Transverse colon (tissue), 4 donors: ENCODE results near the gene LSM3. TPM values are rescaled to one million over a fixed set of nuclear protein-coding genes. Genes with fewer than 3 reads are reported as not detected.

ENCODE experiments used
- DNase-seq: peaks from one replicate; pipeline ENCODE4 v3.0.0-alpha.2; 2019
- H3K27ac ChIP-seq, 4 donors: fragments of 200-600 bp; sonication (generic); 2 replicates each; pipeline ENCODE4 v1.5.1; 2016 to 2018; ENCODE audit warnings: inconsistent platforms in 4 of 4
- H3K27me3 ChIP-seq: fragments of 200-600 bp; sonication (generic); 2 replicates; pipeline ENCODE4 v1.5.1; 2017; ENCODE audit warnings: inconsistent platforms
- H3K36me3 ChIP-seq, 4 donors: fragments of 200-600 bp; sonication (generic); 2 replicates each; pipeline ENCODE4 v1.5.1; 2017 to 2019; ENCODE audit warnings: inconsistent platforms in 4 of 4
- H3K4me1 ChIP-seq, 4 donors: fragments of 200-600 bp; sonication (generic); 2 replicates each; pipeline ENCODE4 v1.5.1; 2017 to 2020; ENCODE audit warnings: inconsistent platforms in 4 of 4
- H3K4me3 ChIP-seq, 4 donors: fragments of 200-600 bp; sonication (generic); 1 replicate in 1 of 4; 2 replicates in 3 of 4; pipeline versions ENCODE4 v1.5.1 to v1.6.1; 2017 to 2019; ENCODE audit warnings: inconsistent platforms in 4 of 4
- H3K9me3 ChIP-seq, 2 donors: fragments of 200-600 bp; sonication (generic); 2 replicates each; pipeline ENCODE4 v1.5.1; 2017 to 2019; ENCODE audit warnings: inconsistent platforms in 2 of 2
- EP300 ChIP-seq: sonication (generic); formaldehyde crosslinking; IDR thresholded peaks from one replicate; pipeline ENCODE4 v1.6.1; 2017; ENCODE audit warnings: antibody characterized with exemption, low read depth
- POLR2A ChIP-seq: fragments of 450-650 bp; IDR thresholded peaks from one replicate; pipeline ENCODE4 v1.6.1; 2016; ENCODE audit warnings: antibody characterized with exemption, mild to moderate bottlenecking, moderate library complexity
- POLR2AphosphoS5 ChIP-seq, 3 donors: sonication (generic); formaldehyde crosslinking; IDR thresholded peaks; one replicate each; pipeline ENCODE4 v1.6.1; 2016; ENCODE audit warnings: antibody characterized with exemption in 3 of 3
- WGBS, 2 donors: methylation state at CpG; one replicate each; pipeline ENCODE4 v1.1.5; 2018; ENCODE audit warnings: low coverage in 1 of 2; 5-methylcytosine and 5-hydroxymethylcytosine counted together
- in situ Hi-C, 4 donors: fragments of 200-750 bp; cut with MboI; loops; one replicate each; pipeline versions ENCODE4 v1.15.0 to v1.15.1; 2017; ENCODE audit warnings: low sequenced_read_pairs in 3 of 4, low pct_ligation_motif_present in 1 of 4, low pct_unique_long_range_greater_than_20kb in 1 of 4
- intact Hi-C: fragments of 100-400 bp; cut with DNase I; formaldehyde crosslinking; loops from one replicate; pipeline ENCODE4 v1.15.1; 2023; ENCODE audit warnings: low total_unique reads
- total RNA-seq, 4 donors: library from RNA; depleted of rRNA; stranded (reverse); fragments of >200 nt; gene quantifications; one replicate each; pipeline ENCODE4 v1.1.0, GENCODE V29; 2016
- TF ChIP-seq, protein P1 (sequence below), 5 experiments: fragments of 200-600 bp in 3 of 5; fragments of 450-650 bp in 2 of 5; sonication (generic) in 3 of 5; IDR thresholded peaks; 1 replicate in 2 of 5; 2 replicates in 3 of 5; pipeline ENCODE4 v1.5.1; 2016 to 2017; ENCODE audit warnings: antibody characterized with exemption in 5 of 5, inconsistent platforms in 3 of 5, mild to moderate bottlenecking in 2 of 5, moderate library complexity in 1 of 5

The LSM3 gene
- total RNA-seq, 4 donors from 2014 or later, result 5.6 to 9.6 (median 8.0) TPM

- TF ChIP-seq, protein P1, sequence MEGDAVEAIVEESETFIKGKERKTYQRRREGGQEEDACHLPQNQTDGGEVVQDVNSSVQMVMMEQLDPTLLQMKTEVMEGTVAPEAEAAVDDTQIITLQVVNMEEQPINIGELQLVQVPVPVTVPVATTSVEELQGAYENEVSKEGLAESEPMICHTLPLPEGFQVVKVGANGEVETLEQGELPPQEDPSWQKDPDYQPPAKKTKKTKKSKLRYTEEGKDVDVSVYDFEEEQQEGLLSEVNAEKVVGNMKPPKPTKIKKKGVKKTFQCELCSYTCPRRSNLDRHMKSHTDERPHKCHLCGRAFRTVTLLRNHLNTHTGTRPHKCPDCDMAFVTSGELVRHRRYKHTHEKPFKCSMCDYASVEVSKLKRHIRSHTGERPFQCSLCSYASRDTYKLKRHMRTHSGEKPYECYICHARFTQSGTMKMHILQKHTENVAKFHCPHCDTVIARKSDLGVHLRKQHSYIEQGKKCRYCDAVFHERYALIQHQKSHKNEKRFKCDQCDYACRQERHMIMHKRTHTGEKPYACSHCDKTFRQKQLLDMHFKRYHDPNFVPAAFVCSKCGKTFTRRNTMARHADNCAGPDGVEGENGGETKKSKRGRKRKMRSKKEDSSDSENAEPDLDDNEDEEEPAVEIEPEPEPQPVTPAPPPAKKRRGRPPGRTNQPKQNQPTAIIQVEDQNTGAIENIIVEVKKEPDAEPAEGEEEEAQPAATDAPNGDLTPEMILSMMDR (IDR thresholded peaks at IDR 0.05), result no peak
- TF ChIP-seq POLR2A (no peak), EP300 (no peak), POLR2AphosphoS5 (IDR thresholded peaks at IDR 0.05) (no peak)
- intact Hi-C loops (no loop called here), in situ Hi-C loops (no loop called here)
- Histone ChIP-seq H3K9me3 (no peaks in the 10 kb centered on the region), H3K27ac (no peak overlapping the region), H3K4me1 (peaks cover 8 to 28% (median 20%) of the 10 kb centered on the region in 4 donors), H3K4me3 (no peak overlapping the region), H3K27me3 (no peaks in the 10 kb centered on the region), H3K36me3 (peaks cover 0 to 63% (median 23%) of the 10 kb centered on the region in 4 donors)
- DNase-seq, result no peak
- 85 to 92% methylated on average over 2 to 5 of the region's 5 CpGs for WGBS, 2 donors
These were observed 47.5 kb upstream of the LSM3 start for GRCh38 chr3:14131134-14131533.

DNA sequence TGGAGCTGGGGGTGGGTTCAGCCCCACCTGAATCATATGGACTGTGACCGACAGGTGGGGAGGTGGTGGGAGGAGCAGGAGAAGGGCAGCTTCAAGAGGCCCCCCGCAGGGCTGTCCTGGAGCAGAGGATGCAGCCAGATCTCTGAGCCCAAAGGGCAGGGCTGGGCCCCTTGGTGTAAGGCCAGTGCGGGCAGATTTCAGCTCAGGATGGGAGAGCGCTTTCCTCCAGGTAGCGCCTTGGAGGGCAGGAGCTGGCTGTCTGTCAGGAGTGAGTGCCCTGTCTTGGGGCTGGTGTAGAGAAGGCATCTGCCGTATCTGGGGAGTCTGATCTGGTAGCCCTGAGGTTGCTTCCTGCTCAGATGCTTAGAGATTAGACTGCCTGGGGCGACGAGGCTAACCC is 46.5 kb upstream of the LSM3 start:
- H3K4me1 ChIP-seq, result peaks cover 0 to 23% (median 10%) of the 10 kb centered on the region in 4 donors
- no peaks in the 10 kb centered on the region for H3K9me3 ChIP-seq
- intact Hi-C loops (no loop called here), in situ Hi-C loops (no loop called here)
- H3K4me3 ChIP-seq, result no peak overlapping the region
- TF ChIP-seq POLR2A, result no peak
- no peak for TF ChIP-seq EP300
- TF ChIP-seq, protein P1 (IDR thresholded peaks at IDR 0.05), result no peak
- TF ChIP-seq POLR2AphosphoS5 (IDR thresholded peaks at IDR 0.05), result no peak
- no peak for DNase-seq
- H3K36me3 ChIP-seq, result peaks cover 0 to 63% (median 23%) of the 10 kb centered on the region in 4 donors
- WGBS, 2 donors, result 92% methylated on average over 7 of the region's 8 CpGs; no CpG with 5 or more reads in 1 of the 2 donors
- no peak overlapping the region for H3K27ac ChIP-seq
- no peaks in the 10 kb centered on the region for H3K27me3 ChIP-seq

GRCh38 chr3:14132689-14133088 is 45.9 kb upstream of the LSM3 start:
- Histone ChIP-seq H3K27me3 (no peaks in the 10 kb centered on the region), H3K27ac (peak overlapping the region in 2 of 4 donors; percentile 43 to 51), H3K4me3 (no peak overlapping the region), H3K36me3 (peaks cover 0 to 63% (median 23%) of the 10 kb centered on the region in 4 donors), H3K9me3 (no peaks in the 10 kb centered on the region), H3K4me1 (peaks cover 0 to 20% (median 7%) of the 10 kb centered on the region in 4 donors)
- 57% methylated on average over 4 of the region's 6 CpGs; no CpG with 5 or more reads in 1 of the 2 donors for WGBS, 2 donors
- in situ Hi-C loops, result no loop called here
- intact Hi-C loops, result no loop called here
- no peak for DNase-seq
- TF ChIP-seq EP300, result no peak
- TF ChIP-seq POLR2AphosphoS5 (IDR thresholded peaks at IDR 0.05), result no peak
- TF ChIP-seq, protein P1 (IDR thresholded peaks at IDR 0.05), result no peak
- no peak for TF ChIP-seq POLR2A

DNA sequence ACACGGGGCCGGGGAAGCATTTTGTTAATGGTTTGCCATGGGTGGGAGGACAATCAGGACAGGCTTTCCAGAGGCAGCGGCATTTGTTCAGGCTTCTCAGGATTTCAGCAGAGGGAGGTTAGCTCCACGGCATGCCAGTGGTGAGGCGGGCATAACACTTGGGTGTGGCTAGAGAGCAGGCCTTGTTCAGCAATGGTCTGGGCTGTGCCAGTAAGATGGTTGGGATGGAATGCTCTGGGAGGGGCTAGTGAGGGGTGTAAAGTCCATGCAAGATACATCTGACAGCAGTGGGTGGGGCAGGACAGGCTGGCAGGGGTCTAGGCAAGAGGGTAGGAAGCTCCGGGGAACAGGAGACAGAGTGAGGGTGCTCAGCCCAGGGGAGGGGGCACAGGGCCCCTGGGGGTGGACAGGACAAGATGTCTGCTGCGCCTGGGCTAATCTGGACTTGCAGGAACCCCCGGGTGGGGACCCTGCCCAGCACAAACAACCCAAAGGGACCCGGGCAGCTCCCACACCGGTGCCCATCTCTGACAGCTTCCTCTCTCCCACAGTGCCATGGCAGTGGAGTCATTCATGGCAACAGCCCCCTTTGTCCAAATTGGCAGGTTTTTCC is 45.3 kb upstream of the LSM3 start:
- peaks cover 0 to 63% (median 23%) of the 10 kb centered on the region in 4 donors for H3K36me3 ChIP-seq
- peak overlapping the region; percentile 4 to 55 (median 36) for H3K27ac ChIP-seq
- intact Hi-C loops, result no loop called here

More for the DNA sequence above, 45.3 kb upstream of the LSM3 start:
- Histone ChIP-seq H3K4me1 (peaks cover 0 to 19% (median 6%) of the 10 kb centered on the region in 4 donors), H3K9me3 (no peaks in the 10 kb centered on the region), H3K27me3 (no peaks in the 10 kb centered on the region), H3K4me3 (no peak overlapping the region)
- DNase-seq, result peak; percentile 78
- in situ Hi-C loops, result no loop called here
- WGBS, 2 donors, result 60% methylated on average over 3 to 7 of the region's 10 CpGs
- TF ChIP-seq POLR2AphosphoS5 (IDR thresholded peaks at IDR 0.05), result peak in 2 of 3 donors; percentile 33 to 40
- no peak for TF ChIP-seq EP300
- TF ChIP-seq POLR2A, result peak; percentile 21
- TF ChIP-seq, protein P1 (IDR thresholded peaks at IDR 0.05), result no peak
